ENCODE data around the gene ARHGEF40.
"Not testable (repeated sequence)": the region's sequence is repeated elsewhere in the genome, so short reads cannot be mapped to it uniquely, and the experiment has no call there.

ARHGEF40 gene

GRCh38 chr14:21039585-21040369 is 30.3 kb upstream of the ARHGEF40 start:
- DNase-seq (ENCODE audit: low read depth, low spot score) = no peak
- peak overlapping the region; percentile 94 for H3K27ac ChIP-seq

GRCh38 chr14:21040370-21040925 is 29.7 kb upstream of the ARHGEF40 start:
- no peak for DNase-seq (ENCODE audit: low read depth, low spot score)
- peak overlapping the region; percentile 94 for H3K27ac ChIP-seq

GRCh38 chr14:21040941-21041340 is 29.2 kb upstream of the ARHGEF40 start:
- peak overlapping the region; percentile 94 for H3K27ac ChIP-seq
- DNase-seq (ENCODE audit: low read depth, low spot score) = not testable (repeated sequence)

DNA sequence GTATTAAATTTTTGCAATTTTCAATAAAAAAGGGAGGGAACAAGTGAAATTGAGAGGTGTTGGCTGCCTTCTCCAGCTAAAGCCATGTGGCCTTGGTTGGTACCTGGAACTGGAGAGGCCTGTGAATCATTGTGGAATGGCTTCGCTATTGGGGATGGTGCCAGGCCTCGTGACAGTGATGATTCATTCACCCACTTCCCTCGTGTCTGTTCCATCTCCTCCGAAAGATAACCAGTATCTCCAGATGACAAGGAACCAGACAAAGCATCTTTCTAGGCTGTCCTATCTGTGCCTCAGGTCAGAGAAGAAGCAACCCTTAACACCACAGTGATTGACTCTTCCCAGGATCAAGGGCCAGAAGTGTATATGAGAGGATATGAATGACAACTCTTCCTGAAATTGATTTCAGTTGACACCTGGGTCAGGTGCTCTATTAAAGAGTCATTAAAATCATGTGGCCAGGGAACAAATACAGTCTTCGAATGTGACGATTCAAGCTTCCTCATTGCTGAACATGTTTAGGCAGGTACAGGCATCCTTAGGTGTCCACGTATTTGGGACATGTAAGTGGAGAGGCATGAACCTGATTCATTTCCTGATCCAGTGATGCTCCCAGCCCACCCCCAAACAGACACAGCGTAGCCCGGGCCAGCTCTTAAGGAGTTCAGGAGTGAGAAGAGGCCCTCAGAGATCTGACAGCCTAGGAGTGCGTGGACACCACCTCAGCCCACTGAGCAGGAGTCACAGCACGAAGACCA is 28.2 kb upstream of the ARHGEF40 start, which contains the start of gene RNASE7:
TSS of gene RNASE7 (plus strand) at position 687 of the 758 bp plus-strand sequence. CDS start 631 bp downstream, outside the sequence.
- peak within 1 kb of the TSS; percentile 94 for H3K27ac ChIP-seq
- DNase-seq (ENCODE audit: low read depth, low spot score) = peak; percentile 98

DNA sequence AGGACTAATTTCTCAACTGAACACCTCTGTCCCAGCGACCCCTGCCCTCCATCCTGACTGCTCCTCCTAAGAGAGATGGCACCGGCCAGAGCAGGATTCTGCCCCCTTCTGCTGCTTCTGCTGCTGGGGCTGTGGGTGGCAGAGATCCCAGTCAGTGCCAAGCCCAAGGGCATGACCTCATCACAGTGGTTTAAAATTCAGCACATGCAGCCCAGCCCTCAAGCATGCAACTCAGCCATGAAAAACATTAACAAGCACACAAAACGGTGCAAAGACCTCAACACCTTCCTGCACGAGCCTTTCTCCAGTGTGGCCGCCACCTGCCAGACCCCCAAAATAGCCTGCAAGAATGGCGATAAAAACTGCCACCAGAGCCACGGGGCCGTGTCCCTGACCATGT is 27.2 kb upstream of the ARHGEF40 start:
- DNase-seq (ENCODE audit: low read depth, low spot score) = no peak
- H3K27ac ChIP-seq = peak overlapping the region; percentile 94

- no peak for DNase-seq (ENCODE audit: low read depth, low spot score)
- peak overlapping the region; percentile 94 for H3K27ac ChIP-seq
Measured at GRCh38 chr14:21043387-21043973, 26.6 kb upstream of the ARHGEF40 start.

DNA sequence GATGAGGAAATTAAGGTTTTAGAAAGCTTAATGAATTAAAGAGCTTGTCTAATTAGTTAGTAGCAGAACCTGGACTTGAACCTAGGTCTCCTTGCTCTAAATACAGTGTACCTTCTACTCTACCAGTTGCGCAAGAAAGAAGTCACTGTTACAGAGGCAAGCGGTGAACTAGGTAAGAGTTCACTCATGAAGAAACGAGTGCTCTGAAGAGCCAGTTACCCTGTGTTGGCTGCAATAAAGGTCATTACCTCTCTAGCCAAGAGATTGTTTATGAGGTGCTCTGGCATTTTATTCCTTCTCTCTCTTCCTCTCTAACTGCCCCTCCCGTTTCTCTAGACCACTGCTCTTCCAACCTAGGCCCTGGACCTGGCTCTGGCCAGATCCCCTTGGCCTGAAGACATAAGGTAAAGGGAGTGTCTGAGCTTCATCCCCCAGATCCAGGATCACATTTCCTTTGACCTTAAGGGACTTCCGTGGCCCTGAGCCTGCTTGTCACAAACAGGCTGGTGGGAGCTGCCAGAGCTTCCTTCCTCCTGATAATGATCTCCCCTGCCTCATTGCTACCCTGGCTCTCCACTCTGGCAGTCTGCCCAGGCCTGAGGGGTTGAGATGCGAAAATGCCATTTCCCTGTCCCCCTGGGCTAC is 26.0 kb upstream of the ARHGEF40 start:
- peak overlapping the region; percentile 94 for H3K27ac ChIP-seq
- no peak for DNase-seq (ENCODE audit: low read depth, low spot score)

DNA sequence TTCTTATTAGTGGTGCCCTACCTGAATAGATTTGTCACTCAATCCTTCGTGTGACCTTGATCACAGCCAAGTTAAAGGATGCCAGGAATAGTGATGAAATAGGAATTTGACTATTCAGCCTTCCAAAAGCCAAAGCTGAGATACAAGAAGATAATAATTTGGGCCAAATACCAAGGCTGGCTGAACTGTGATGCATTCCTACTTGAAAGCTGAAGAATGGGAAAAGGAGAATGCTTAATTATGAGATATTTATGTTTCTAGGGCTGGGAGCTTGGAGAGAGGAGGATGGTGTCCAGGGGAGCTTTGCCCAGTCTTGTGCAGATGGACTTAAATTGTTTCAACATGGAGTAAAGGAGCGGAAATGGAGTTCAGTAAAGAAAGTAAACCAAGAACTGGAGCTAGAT is 22.7 kb upstream of the ARHGEF40 start:
- H3K27ac ChIP-seq = peak overlapping the region; percentile 44
- no peak for DNase-seq (ENCODE audit: low read depth, low spot score)

- no peak for DNase-seq (ENCODE audit: low read depth, low spot score)
- H3K27ac ChIP-seq = no peak overlapping the region
Measured at GRCh38 chr14:21048638-21049037, 21.5 kb upstream of the ARHGEF40 start.

GRCh38 chr14:21049271-21049673 is 20.8 kb upstream of the ARHGEF40 start:
- H3K27ac ChIP-seq = no peak overlapping the region
- no peak for DNase-seq (ENCODE audit: low read depth, low spot score)

DNA sequence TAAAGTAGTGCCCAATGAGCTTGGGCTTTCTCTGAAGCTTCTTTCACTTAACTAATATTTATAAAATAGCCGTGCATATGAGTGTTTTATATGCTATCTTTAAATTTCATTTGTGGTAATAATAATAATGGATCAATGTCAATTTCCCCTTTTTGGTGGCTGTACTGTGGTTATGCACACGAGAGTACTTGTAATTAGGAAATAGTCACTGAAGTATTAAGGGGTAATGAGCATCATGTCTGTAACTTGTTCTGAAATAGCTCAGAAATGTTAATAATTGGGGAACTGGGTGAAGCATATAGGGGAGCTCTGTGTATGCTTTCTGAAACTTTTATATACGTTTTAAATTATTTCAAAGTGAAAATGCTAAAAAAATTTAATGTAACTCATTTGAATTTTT is 19.5 kb upstream of the ARHGEF40 start:
- DNase-seq (ENCODE audit: low read depth, low spot score) = no peak
- H3K27ac ChIP-seq = no peak overlapping the region

GRCh38 chr14:21053184-21054122 is 16.7 kb upstream of the ARHGEF40 start:
- DNase-seq (ENCODE audit: low read depth, low spot score) = no peak
- H3K27ac ChIP-seq = no peak overlapping the region

- no peak for DNase-seq (ENCODE audit: low read depth, low spot score)
- H3K27ac ChIP-seq = no peak overlapping the region
Measured at GRCh38 chr14:21054123-21054767, 15.9 kb upstream of the ARHGEF40 start.

DNA sequence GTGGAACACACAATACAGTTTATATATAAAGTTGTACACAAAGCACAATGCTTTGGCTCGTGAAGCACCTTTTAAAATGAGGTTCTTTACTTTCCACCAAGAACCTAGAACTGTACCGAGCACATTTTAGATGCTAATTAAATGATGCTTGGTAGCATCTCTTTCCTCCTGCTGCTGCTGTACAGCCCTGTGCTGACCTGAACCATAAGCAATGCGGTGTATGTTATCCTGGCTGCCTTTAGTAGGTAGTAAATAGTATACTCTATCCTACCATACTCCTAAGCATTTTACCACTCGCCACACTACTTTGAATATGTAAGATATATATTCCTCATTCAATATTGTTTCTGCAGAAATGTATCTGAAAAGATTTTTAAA is 15.3 kb upstream of the ARHGEF40 start:
- DNase-seq (ENCODE audit: low read depth, low spot score) = no peak
- H3K27ac ChIP-seq = no peak overlapping the region

DNA sequence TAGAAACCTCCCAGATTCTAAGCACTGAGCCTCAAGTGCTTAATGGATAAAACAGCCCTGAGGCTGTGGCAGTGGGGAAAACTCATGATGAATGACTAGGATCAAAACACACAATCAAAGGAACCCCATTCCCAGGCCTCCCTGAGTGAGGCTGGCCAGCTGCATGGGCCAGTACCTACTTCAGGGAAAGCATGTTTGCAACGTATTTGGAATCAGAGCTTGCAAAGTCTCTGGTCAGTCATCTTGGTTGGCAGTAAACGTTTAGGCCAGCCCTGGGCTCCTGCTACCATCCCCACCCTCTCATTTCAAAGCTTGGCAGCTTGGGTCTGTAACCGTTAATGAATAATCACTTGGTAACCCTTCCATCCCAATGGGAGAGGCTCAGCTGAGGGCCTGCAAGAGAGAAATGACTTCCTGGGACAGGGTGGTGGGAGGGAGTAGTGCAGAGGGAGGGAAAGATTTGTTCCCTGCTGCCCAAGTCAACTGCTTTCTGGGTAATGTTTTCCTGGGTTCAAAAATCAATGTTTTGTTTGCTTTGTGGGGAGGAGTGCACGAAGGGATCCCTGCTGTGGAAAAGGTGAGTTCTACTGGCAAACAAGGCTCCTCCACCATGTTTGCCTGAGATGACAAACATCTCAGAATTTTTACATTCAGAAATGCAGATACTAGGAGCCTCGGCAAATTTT is 14.5 kb upstream of the ARHGEF40 start:
- DNase-seq (ENCODE audit: low read depth, low spot score) = no peak
- H3K27ac ChIP-seq = no peak overlapping the region

DNA sequence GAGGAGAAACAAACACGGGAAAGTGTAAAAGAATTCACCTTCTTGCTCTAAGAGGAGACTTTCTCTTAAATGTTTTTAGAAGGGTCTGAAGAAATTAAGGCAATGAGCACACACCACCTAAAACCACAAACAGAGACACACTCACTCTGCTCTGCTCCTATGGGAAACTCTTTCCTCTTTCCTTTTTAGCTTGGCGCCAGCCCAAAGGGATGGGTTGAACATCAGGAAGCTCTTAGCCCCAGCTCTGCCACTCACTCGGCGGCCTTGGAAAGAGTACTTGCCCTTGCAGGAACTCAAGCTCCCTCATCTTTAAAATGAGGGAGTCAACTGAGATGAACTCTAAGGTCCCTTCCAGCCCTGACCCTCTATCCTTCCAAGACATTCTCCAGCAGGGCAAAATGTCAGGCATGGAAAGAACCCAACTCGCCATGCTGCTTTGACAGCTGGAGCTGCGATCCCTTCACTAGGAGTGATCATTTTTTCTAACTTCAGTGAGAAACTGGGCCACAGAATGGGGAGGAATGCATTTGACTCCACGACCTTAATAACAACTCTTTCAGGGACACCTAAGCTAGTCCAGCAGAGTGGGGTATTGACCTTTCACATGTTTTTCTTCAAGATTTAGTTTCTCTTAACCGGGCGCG is 13.5 kb upstream of the ARHGEF40 start:
- H3K27ac ChIP-seq = no peak overlapping the region
- no peak for DNase-seq (ENCODE audit: low read depth, low spot score)

GRCh38 chr14:21057803-21058675 is 12.1 kb upstream of the ARHGEF40 start, which contains the start of gene RNASE8:
TSS of gene RNASE8 (plus strand) at chr14:21057822. CDS start at chr14:21057893, 71 bp downstream.
- no peak within 1 kb of the TSS for H3K27ac ChIP-seq
- DNase-seq (ENCODE audit: low read depth, low spot score) = no peak

All from epithelial cell of prostate (primary cell).